ENCODE measurements around the gene TMEM45A. TPM values are rescaled to one million over a fixed set of nuclear protein-coding genes. Genes with fewer than 3 reads are reported as not detected.

Gene TMEM45A
- total RNA-seq, 2 experiments from 2014 or later: 0.10 TPM; not detected in 1

DNA sequence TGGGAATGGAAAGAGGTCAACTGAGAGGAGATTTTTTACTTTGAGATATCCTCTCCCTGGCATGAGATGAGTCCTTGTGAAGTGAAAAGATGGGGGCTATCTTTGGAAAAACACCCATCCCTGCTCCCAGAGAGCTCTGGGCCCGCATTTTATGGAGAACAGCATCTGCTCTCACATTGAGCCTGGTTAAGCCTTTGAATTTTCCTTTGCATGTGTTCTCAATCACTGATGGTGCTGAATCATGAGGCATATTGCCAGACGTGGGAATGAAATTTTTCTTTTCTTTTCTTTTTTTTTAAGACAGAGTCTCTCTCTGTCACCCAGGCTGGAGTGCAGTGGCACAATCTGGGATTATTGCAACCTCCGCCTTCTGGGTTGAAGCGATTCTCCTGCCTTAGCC, 24.4 kb downstream of the TMEM45A start:
- H3K9me2 ChIP-seq (ENCODE audit: insufficient read depth, low read length): no peaks in the 10 kb centered on the region
- H3K9me3 ChIP-seq (ENCODE audit: low read length): no peaks in the 10 kb centered on the region
- no peaks in the 10 kb centered on the region for H4K20me1 ChIP-seq (ENCODE audit: insufficient read depth, low read length)
- H3K36me3 ChIP-seq (ENCODE audit: insufficient read depth, low read length): no peaks in the 10 kb centered on the region
- POLR2A ChIA-PET: no interaction called here
- intact Hi-C loops (cut with micrococcal nuclease; ENCODE audit: unreplicated experiment): no loop called here
- no peak overlapping the region for H3K4me2 ChIP-seq (ENCODE audit: low read length)
- no peaks in the 10 kb centered on the region for H3K79me2 ChIP-seq (ENCODE audit: insufficient read depth, low read depth, low read length)
- no peak for TF ChIP-seq EZH2phosphoT487 (IDR thresholded peaks at IDR 0.05; ENCODE audit: borderline replicate concordance, low read depth, low read length)
- TF ChIP-seq, protein P1, sequence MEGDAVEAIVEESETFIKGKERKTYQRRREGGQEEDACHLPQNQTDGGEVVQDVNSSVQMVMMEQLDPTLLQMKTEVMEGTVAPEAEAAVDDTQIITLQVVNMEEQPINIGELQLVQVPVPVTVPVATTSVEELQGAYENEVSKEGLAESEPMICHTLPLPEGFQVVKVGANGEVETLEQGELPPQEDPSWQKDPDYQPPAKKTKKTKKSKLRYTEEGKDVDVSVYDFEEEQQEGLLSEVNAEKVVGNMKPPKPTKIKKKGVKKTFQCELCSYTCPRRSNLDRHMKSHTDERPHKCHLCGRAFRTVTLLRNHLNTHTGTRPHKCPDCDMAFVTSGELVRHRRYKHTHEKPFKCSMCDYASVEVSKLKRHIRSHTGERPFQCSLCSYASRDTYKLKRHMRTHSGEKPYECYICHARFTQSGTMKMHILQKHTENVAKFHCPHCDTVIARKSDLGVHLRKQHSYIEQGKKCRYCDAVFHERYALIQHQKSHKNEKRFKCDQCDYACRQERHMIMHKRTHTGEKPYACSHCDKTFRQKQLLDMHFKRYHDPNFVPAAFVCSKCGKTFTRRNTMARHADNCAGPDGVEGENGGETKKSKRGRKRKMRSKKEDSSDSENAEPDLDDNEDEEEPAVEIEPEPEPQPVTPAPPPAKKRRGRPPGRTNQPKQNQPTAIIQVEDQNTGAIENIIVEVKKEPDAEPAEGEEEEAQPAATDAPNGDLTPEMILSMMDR (conservative IDR thresholded peaks at IDR 0.05; ENCODE audit: low read length): no peak
- H2AFZ ChIP-seq (ENCODE audit: low read length): no peak overlapping the region
- BruUV-seq (replicated peaks): no TSS peak
- no peak overlapping the region for H3K4me3 ChIP-seq (ENCODE audit: low read depth, low read length, poor library complexity, severe bottlenecking)
- no peak for DNase-seq (ENCODE audit: low spot score)
- H3K4me1 ChIP-seq (ENCODE audit: insufficient read depth, low read length, poor library complexity, severe bottlenecking): no peaks in the 10 kb centered on the region
- CTCF ChIA-PET (ENCODE audit: unreplicated experiment): no interaction called here
- H3K27ac ChIP-seq (ENCODE audit: low read depth, low read length, poor library complexity, severe bottlenecking): no peak overlapping the region

DNA sequence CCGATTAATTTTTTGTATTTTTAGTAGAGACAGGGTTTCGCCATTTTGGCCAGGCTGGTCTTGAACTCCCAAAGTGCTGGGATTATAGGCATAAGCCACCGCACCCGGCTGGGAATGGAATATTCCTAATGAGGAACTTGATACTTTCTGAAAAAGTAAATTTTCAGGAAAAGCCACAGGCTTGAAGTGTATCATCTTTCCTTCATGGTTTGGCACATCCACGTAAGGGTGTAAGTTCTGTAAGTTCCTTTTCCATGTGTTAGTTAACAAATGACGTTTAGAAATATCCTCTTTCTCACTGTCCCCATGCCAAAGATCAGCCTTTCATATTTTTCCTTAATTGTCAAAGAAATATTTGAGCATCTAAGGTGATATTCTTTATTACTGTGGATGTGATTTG, 24.9 kb downstream of the TMEM45A start:
- CTCF ChIA-PET (ENCODE audit: unreplicated experiment): no interaction called here
- intact Hi-C loops (cut with micrococcal nuclease; ENCODE audit: unreplicated experiment): no loop called here
- Histone ChIP-seq H3K27ac (ENCODE audit: low read depth, low read length, poor library complexity, severe bottlenecking) (no peak overlapping the region), H3K9me2 (ENCODE audit: insufficient read depth, low read length) (no peaks in the 10 kb centered on the region), H3K36me3 (ENCODE audit: insufficient read depth, low read length) (no peaks in the 10 kb centered on the region), H4K20me1 (ENCODE audit: insufficient read depth, low read length) (no peaks in the 10 kb centered on the region; the same call in 1 of the 2 replicates), H3K4me3 (ENCODE audit: low read depth, low read length, poor library complexity, severe bottlenecking) (no peak overlapping the region), H2AFZ (ENCODE audit: low read length) (no peak overlapping the region), H3K4me1 (ENCODE audit: insufficient read depth, low read length, poor library complexity, severe bottlenecking) (no peaks in the 10 kb centered on the region), H3K9me3 (ENCODE audit: low read length) (no peaks in the 10 kb centered on the region), H3K4me2 (ENCODE audit: low read length) (no peak overlapping the region), H3K79me2 (ENCODE audit: insufficient read depth, low read depth, low read length) (no peaks in the 10 kb centered on the region)
- no peak for DNase-seq (ENCODE audit: low spot score)
- TF ChIP-seq, protein P1 (conservative IDR thresholded peaks at IDR 0.05; ENCODE audit: low read length): no peak
- no peak for TF ChIP-seq EZH2phosphoT487 (IDR thresholded peaks at IDR 0.05; ENCODE audit: borderline replicate concordance, low read depth, low read length)
- POLR2A ChIA-PET: no interaction called here
- no TSS peak for BruUV-seq (replicated peaks)

DNA sequence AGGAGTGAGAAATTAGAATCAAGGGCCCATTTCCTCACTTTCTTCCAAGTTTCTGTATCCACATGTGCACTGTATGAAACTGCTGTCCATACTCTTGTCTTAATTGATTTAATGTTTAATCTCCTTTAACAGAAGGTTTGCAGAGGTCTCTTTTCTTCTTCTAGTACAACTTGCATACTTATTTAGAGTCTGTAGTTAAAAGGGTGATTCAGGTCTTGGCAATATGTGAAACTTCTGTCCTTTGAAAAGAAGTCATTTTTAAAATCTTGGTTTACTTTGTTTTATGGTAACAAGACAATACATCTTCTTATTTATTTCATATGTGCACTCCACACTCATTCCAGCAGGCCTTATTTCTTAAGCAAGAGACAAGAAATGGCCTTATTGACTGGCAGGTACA, 25.8 kb downstream of the TMEM45A start:
- Histone ChIP-seq H4K20me1 (ENCODE audit: insufficient read depth, low read length) (no peaks in the 10 kb centered on the region; the same call in 1 of the 2 replicates), H3K9me2 (ENCODE audit: insufficient read depth, low read length) (no peaks in the 10 kb centered on the region), H3K4me2 (ENCODE audit: low read length) (no peak overlapping the region), H3K4me3 (ENCODE audit: low read depth, low read length, poor library complexity, severe bottlenecking) (no peak overlapping the region), H3K79me2 (ENCODE audit: insufficient read depth, low read depth, low read length) (no peaks in the 10 kb centered on the region), H3K4me1 (ENCODE audit: insufficient read depth, low read length, poor library complexity, severe bottlenecking) (no peaks in the 10 kb centered on the region), H3K27ac (ENCODE audit: low read depth, low read length, poor library complexity, severe bottlenecking) (no peak overlapping the region), H2AFZ (ENCODE audit: low read length) (no peak overlapping the region), H3K36me3 (ENCODE audit: insufficient read depth, low read length) (no peaks in the 10 kb centered on the region), H3K9me3 (ENCODE audit: low read length) (no peaks in the 10 kb centered on the region)
- TF ChIP-seq, protein P1 (conservative IDR thresholded peaks at IDR 0.05; ENCODE audit: low read length): no peak
- TF ChIP-seq EZH2phosphoT487 (IDR thresholded peaks at IDR 0.05; ENCODE audit: borderline replicate concordance, low read depth, low read length): no peak
- intact Hi-C loops (cut with micrococcal nuclease; ENCODE audit: unreplicated experiment): no loop called here
- ChIA-PET POLR2A (interaction anchor here (0.5 kb wide), 1 partner anchor 40 kb away, joined by 3 read pairs; no protein-coding TSS in a partner anchor), CTCF (ENCODE audit: unreplicated experiment) (no interaction called here)
- DNase-seq (ENCODE audit: low spot score): no peak
- no TSS peak for BruUV-seq (replicated peaks)

Measured in OCI-LY7 (cell line).